A673 (cell line): ENCODE measurements around the gene GPSM1. TPM values are rescaled to one million over a fixed set of nuclear protein-coding genes. Genes with fewer than 3 reads are reported as not detected.

Source experiments
- BruUV-seq: library from RNA; stranded (reverse); fragments of 400-500 nt; replicated peaks from 2 replicates; lab custom pipeline; 2021; lab: Mats Ljungman, UMichigan
- CTCF ChIA-PET: fragments of 300-600 bp; sonication (Branson Sonifier 250); formaldehyde crosslinking; loops from one replicate; lab custom pipeline; 2022; ENCODE audit warnings: antibody characterized with exemption; lab: Charles Lee
- POLR2A ChIA-PET: fragments of 300-600 bp; sonication (Branson Sonifier 250); formaldehyde crosslinking; loops from one replicate; lab custom pipeline; 2022; ENCODE audit warnings: antibody characterized with exemption; ENCODE audit not compliant: low non-redundant PET; lab: Charles Lee
- DNase-seq: peaks from one replicate; pipeline ENCODE4 v3.0.0-alpha.2; 2015; ENCODE audit warnings: low spot score
- H3K27ac ChIP-seq: fragments of 200-600 bp; sonication (generic); 2 replicates; pipeline ENCODE4 v1.5.1; 2016; ENCODE audit warnings: mixed run types, low read depth, mild to moderate bottlenecking, mixed read lengths, antibody characterized with exemption, low read length; ENCODE audit not compliant: poor library complexity, severe bottlenecking
- H3K27me3 ChIP-seq: fragments of 200-600 bp; sonication (generic); replicated peaks from 2 replicates; pipeline ENCODE4 v1.6.1; 2017; ENCODE audit warnings: mixed run types, low read depth, mild to moderate bottlenecking, mixed read lengths, antibody characterized with exemption, low read length; ENCODE audit not compliant: insufficient read depth, poor library complexity
- H3K36me3 ChIP-seq: fragments of 200-600 bp; sonication (generic); 2 replicates; pipeline ENCODE4 v1.6.1; 2016; ENCODE audit warnings: mixed run types, mild to moderate bottlenecking, mixed read lengths, antibody characterized with exemption, low read length; ENCODE audit not compliant: insufficient read depth, poor library complexity, severe bottlenecking
- H3K4me1 ChIP-seq: fragments of 200-600 bp; sonication (generic); 2 replicates; pipeline ENCODE4 v1.6.1; 2017; ENCODE audit warnings: mixed run types, mild to moderate bottlenecking, mixed read lengths, antibody characterized with exemption, low read length; ENCODE audit not compliant: insufficient read depth, poor library complexity, severe bottlenecking
- H3K4me3 ChIP-seq: fragments of 200-600 bp; sonication (generic); 2 replicates; pipeline ENCODE4 v1.5.1; 2016; ENCODE audit warnings: low read depth, mixed run types, mild to moderate bottlenecking, mixed read lengths, low read length; ENCODE audit not compliant: poor library complexity, severe bottlenecking
- H3K9me3 ChIP-seq: fragments of 200-600 bp; sonication (generic); 2 replicates; pipeline ENCODE4 v1.6.1; 2016; ENCODE audit warnings: mixed run types, low read depth, mild to moderate bottlenecking, mixed read lengths, antibody characterized with exemption, low read length; ENCODE audit not compliant: poor library complexity, severe bottlenecking
- EZH2 ChIP-seq: fragments of 200-600 bp; sonication (generic); IDR thresholded peaks from 2 replicates; pipeline ENCODE4 v1.6.1; 2017; ENCODE audit warnings: borderline replicate concordance, low read depth, mild to moderate bottlenecking, mixed read lengths, antibody characterized with exemption, low read length; ENCODE audit not compliant: poor library complexity, severe bottlenecking
- intact Hi-C: fragments of 100-400 bp; cut with micrococcal nuclease; formaldehyde crosslinking; loops from one replicate; pipeline ENCODE4 v1.10.0; 2022; ENCODE audit not compliant: unreplicated experiment
- total RNA-seq: library from RNA; stranded (reverse); gene quantifications from 2 replicates; pipeline ENCODE4 v1.2.3, GENCODE V29; 2021
- TF ChIP-seq, protein P1 (sequence below): fragments of 300-800, 200-600 bp; sonication (generic); conservative IDR thresholded peaks from 2 replicates; pipeline ENCODE4 v1.5.1; 2017; ENCODE audit warnings: low read depth, mild to moderate bottlenecking, antibody characterized with exemption, low read length, moderate library complexity, mixed read lengths

GPSM1 gene
- total RNA-seq, 1 experiment from 2014 or later, result 36.4 TPM

DNA sequence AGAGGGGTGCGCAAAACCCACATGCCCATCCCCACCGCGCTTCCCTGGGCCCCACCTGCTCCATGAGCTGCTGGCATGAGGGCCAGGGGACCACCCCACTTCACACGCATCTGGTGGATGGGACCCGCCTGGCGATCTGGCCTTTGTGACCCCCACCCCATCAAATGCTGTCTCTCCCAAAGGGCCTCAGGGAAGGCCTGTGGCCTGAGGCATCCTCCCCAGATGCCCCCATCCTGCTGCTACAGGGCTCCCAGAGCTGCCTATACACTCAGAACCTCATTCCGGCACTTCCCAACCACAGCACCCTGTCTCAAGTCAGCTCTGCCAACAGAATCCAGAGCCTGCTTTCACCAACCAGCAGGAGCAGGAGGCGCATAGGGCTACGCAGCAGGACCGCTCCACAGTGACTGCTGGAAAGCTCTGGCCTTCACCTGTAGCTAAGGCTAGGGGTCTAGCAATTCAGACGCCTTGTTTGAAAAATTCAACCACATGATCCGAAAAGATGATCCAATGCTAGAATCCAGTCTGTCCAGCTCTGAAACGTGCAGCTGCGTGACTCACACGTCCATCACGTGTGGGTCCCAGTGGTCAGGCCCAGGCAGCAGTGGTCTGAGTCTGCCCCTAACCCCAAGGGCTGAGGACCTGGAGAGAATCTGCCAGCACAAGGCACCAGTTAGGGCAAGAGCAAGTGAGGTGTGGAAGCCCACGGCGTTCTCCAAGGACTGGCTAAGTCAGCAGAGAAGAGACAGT, 74.0 kb downstream of the GPSM1 start:
- intact Hi-C loops, result no loop called here
- BruUV-seq, result no TSS peak
- H3K4me1 ChIP-seq, result peaks cover 9% of the 10 kb centered on the region
- DNase-seq, result no peak
- no peak overlapping the region for H3K4me3 ChIP-seq
- H3K27ac ChIP-seq, result no peak overlapping the region
- peaks cover 54% of the 10 kb centered on the region for H3K36me3 ChIP-seq
- TF ChIP-seq, protein P1, sequence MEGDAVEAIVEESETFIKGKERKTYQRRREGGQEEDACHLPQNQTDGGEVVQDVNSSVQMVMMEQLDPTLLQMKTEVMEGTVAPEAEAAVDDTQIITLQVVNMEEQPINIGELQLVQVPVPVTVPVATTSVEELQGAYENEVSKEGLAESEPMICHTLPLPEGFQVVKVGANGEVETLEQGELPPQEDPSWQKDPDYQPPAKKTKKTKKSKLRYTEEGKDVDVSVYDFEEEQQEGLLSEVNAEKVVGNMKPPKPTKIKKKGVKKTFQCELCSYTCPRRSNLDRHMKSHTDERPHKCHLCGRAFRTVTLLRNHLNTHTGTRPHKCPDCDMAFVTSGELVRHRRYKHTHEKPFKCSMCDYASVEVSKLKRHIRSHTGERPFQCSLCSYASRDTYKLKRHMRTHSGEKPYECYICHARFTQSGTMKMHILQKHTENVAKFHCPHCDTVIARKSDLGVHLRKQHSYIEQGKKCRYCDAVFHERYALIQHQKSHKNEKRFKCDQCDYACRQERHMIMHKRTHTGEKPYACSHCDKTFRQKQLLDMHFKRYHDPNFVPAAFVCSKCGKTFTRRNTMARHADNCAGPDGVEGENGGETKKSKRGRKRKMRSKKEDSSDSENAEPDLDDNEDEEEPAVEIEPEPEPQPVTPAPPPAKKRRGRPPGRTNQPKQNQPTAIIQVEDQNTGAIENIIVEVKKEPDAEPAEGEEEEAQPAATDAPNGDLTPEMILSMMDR, result no peak
- no peak for TF ChIP-seq EZH2
- POLR2A ChIA-PET, result no interaction called here
- H3K9me3 ChIP-seq, result no peaks in the 10 kb centered on the region
- CTCF ChIA-PET, result interaction anchor here (0.6 to 1.1 kb wide), 2 partner anchors 29 to 582 kb away, joined by 3 read pairs; no protein-coding TSS in a partner anchor
- no peaks in the 10 kb centered on the region for H3K27me3 ChIP-seq

DNA sequence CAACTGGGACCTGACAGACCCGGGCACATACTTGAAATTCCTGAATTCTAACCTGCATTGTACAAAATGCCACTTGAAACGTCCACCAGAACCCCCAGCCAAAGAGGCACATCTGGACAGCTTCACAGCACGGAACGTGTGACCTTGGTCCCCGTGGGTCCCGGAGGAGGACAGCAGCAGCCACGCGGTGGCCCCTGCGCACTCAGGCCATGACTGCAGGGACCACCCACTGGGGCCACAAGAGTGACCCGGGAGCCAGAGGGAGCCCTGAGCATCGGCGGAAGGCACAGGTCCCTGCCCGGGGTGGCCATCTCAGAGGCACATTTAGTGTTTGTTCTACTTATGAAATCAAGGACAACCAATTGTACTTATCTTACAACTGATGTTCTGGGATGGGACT, 74.7 kb downstream of the GPSM1 start:
- peaks cover 55% of the 10 kb centered on the region for H3K36me3 ChIP-seq
- no TSS peak for BruUV-seq
- POLR2A ChIA-PET, result no interaction called here
- no peak for TF ChIP-seq EZH2
- TF ChIP-seq, protein P1, result no peak
- no peak for DNase-seq
- peaks cover 9% of the 10 kb centered on the region for H3K4me1 ChIP-seq
- no peak overlapping the region for H3K4me3 ChIP-seq
- H3K9me3 ChIP-seq, result no peaks in the 10 kb centered on the region
- H3K27ac ChIP-seq, result no peak overlapping the region
- CTCF ChIA-PET, result no interaction called here
- intact Hi-C loops, result no loop called here
- no peaks in the 10 kb centered on the region for H3K27me3 ChIP-seq

DNA sequence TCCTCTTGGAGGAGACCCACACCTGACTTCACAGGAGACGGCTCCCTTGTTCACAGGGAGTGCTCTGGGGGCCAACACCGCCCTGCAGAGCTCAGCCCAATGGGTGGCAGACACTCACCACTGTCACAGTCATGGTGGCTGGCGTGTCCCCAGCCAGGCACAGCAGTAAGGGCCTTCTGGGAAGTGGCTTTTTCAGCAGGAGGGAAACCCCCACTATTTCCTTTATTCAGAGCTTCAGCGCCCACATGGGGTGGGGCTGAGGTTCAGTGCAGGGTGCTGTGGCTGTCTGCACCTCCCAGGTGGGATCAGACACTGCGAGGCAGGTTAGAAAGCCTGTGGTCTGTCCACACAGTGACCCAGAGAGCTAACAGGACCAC, 76.2 kb downstream of the GPSM1 start:
- POLR2A ChIA-PET, result no interaction called here

More for the DNA sequence above, 76.2 kb downstream of the GPSM1 start:
- H3K36me3 ChIP-seq, result peaks cover 56% of the 10 kb centered on the region
- peak overlapping the region; percentile 50 for H3K27ac ChIP-seq
- TF ChIP-seq, protein P1, result no peak
- TF ChIP-seq EZH2, result no peak
- no peak for DNase-seq
- H3K4me1 ChIP-seq, result peaks cover 9% of the 10 kb centered on the region
- intact Hi-C loops, result no loop called here
- BruUV-seq, result no TSS peak
- H3K9me3 ChIP-seq, result no peaks in the 10 kb centered on the region
- H3K4me3 ChIP-seq, result no peak overlapping the region
- CTCF ChIA-PET, result interaction anchor here (0.6 kb wide), 1 partner anchor 18 kb away, joined by 7 read pairs; no protein-coding TSS in a partner anchor
- no peaks in the 10 kb centered on the region for H3K27me3 ChIP-seq
